Right ventricle myocardium inferior (tissue), 1 donor: ENCODE measurements around the gene PAQR5. TPM values are rescaled to one million over a fixed set of nuclear protein-coding genes. Genes with fewer than 3 reads are reported as not detected.
"Not testable (repeated sequence)": the region's sequence is repeated elsewhere in the genome, so short reads cannot be mapped to it uniquely, and the experiment has no call there.

Experiments
- ATAC-seq: fragments of 200-7000 bp; cut with Tn5 transposase; one replicate; pipeline ENCODE4 v1.9.1; 2020; ENCODE audit warnings: mild to moderate bottlenecking, moderate library complexity
- DNase-seq: peaks from one replicate; pipeline ENCODE4 v3.0.0; 2021; ENCODE audit errors: missing footprints
- intact Hi-C: fragments of 100-400 bp; cut with DNase I; formaldehyde crosslinking; loops from one replicate; pipeline ENCODE4 v1.11.0; 2022
- total RNA-seq: library from RNA; stranded (reverse); fragmentation: NEBNext Ultra II Directional; extraction: Animal tissue kit (Norgen Biotek cat#: 25700); gene quantifications from one replicate; pipeline ENCODE4 v1.2.1, GENCODE V29; 2021
- donor health status: DM: no; HTN: yes; CAD: no; lungs with severe emphysema.

PAQR5 gene
- total RNA-seq, 1 donor from 2014 or later: 1.1 TPM

- intact Hi-C loops, ATAC-seq, DNase-seq: not testable (repeated sequence)
These were observed 40.5 kb downstream of the PAQR5 start for GRCh38 chr15:69339214-69339543.

GRCh38 chr15:69340243-69340900, 41.7 kb downstream of the PAQR5 start:
- DNase-seq: no peak
- intact Hi-C loops: no loop called here
- ATAC-seq: no peak

- intact Hi-C loops: no loop called here
- ATAC-seq: no peak
- no peak for DNase-seq
These were observed 42.6 kb downstream of the PAQR5 start for GRCh38 chr15:69341356-69341755.

DNA sequence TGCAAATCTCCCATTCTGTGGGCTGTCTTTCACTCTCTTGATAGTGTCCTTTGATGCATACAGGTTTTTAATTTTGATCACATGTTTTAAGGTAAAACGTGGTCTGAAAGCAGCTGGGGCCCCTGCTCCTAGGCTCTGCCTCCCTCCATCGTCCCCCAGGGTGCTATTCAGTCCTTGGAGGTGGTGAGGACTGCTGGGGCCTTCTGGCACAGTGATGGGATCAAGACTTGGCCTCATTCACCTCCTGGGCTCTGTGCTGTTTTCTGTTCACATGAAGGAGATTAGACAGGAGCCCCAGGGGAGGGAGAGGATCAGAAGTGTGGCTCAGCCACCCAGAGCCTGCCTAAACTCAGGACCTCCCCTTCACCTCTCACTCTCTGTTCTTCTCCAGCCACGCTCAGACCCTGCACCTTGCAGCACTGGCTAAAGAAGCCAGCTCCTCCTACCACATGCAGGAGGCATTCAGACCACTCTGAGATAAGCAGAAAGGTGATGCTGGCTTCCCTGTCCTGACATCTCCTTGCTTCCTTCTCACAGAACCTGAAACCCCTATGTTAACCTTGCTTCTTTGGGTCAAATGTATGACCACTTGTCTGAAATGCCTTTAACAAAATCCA, 43.9 kb downstream of the PAQR5 start:
- ATAC-seq: no peak
- DNase-seq: no peak
- intact Hi-C loops: no loop called here

GRCh38 chr15:69343133-69343532, 44.4 kb downstream of the PAQR5 start:
- ATAC-seq: no peak
- intact Hi-C loops: no loop called here

GRCh38 chr15:69344238-69344637, 45.5 kb downstream of the PAQR5 start:
- intact Hi-C loops: no loop called here
- DNase-seq (no peak), ATAC-seq (no peak)

More at GRCh38 chr15:69343133-69343532, 44.4 kb downstream of the PAQR5 start:
- no peak for DNase-seq

DNA sequence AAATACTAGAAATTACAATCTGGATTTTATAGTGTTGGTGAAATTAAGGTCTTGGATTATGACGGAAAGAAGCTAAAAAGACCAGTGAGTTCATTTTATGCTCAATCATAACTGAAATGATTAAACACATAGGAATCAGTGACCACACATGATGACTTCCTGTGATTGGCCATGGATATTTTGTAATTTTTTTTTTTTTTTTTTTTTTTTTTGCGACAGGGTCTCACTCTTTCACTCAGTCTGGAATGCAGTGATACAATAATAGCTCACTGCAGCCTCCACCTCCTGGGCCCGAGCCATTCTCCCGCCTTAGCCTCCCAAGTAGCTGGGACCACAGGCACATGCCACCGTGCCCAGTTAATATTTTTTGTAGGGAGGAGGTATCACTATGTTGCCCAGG, 47.4 kb downstream of the PAQR5 start:
- intact Hi-C loops: no loop called here
- DNase-seq: no peak
- no peak for ATAC-seq

GRCh38 chr15:69351333-69351732, 52.6 kb downstream of the PAQR5 start:
- intact Hi-C loops: no loop called here
- DNase-seq (no peak), ATAC-seq (no peak)

DNA sequence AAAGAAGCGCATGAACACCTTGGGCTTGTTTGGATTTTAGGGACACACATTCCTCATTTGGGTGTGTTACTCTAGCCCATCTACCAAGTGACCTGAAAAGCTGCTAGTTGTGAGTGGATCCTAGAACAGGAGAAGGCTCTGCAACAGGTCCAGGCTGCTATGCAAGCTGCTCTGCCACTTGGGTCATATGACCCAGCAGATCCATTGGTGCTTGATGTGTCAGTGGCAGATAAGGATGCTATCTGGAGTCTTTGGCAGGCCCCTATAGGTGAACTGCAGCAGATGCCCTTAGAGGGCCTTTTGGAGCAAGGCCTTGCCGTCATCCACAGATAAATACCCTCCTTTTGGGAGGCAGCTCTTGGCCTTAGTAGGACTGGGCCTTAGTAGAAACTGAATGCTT, 53.2 kb downstream of the PAQR5 start:
- DNase-seq: no peak
- intact Hi-C loops: no loop called here
- no peak for ATAC-seq

DNA sequence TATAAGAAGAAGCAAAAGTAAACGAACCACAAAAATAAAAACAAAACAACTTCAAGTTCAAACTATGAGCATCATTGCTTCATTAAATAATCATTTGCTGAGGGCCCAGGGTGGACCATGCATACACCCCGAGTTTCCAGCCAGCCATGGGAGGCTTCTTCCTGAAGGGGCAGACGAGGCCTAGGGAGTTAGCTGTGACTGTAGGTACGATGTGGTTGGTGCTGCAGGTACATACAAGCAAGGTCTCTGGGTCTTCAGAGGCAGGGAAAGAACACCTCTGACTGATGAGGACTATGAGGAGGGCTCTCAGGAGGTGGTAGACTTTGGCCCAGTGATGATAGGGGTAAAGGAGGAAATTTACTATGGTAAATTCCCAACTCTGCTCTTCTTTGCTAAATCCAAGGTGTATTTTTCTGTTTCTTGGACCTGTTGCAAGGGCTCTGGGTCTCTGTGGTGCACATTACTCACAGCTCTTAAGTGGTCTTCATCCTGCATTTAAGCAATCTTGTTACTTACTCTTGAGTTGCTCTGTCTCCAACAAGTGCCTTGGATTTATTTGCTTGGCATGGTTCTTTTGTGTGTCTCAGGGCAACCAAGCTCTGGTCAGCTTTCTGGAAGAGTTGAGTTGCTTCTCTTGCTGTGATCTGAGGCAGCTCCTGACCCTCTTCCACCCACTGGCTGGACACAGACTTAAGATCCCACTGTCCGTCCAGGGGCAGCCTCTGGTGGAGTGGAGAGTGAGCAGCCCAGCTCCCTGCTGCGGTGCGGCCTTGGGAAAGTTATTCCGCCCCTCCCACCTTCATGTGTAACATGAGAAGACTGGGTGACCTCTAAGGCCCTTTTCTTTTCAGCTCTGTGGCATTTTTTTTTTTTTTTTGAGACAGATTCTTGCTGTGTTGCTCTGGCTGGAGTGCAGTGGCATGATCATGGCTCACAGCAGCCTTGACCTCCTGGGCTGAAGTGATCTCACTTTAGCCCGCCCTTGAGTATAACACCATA, 59.4 kb downstream of the PAQR5 start:
- intact Hi-C loops: no loop called here
- ATAC-seq (no peak), DNase-seq (no peak)

- no peak for DNase-seq
- ATAC-seq: no peak
- intact Hi-C loops: no loop called here
These were observed 60.1 kb downstream of the PAQR5 start for GRCh38 chr15:69358850-69359249.

- ATAC-seq: no peak
- no peak for DNase-seq
- intact Hi-C loops: no loop called here
These were observed 61.0 kb downstream of the PAQR5 start for GRCh38 chr15:69359722-69360121.

DNA sequence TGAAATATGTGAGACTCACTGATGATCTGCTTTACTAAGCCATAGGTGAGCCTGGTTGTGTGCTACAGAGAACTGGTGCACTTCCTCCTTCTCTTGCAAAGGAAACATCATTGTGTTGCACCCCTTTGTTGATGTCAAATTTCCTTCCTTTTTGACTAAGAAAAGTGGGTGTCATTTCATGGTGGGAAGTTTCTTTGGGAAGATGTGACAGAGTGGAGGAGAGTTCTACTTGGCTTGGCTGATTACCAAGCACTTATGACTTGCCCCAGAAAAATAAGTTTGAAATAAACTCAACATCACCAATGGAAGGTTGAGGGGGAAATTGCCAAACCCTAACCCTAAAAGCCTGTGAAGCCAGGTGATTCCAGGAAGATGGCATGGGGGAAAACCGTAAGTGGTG, 61.9 kb downstream of the PAQR5 start:
- ATAC-seq (no peak), DNase-seq (no peak)
- intact Hi-C loops: no loop called here

DNA sequence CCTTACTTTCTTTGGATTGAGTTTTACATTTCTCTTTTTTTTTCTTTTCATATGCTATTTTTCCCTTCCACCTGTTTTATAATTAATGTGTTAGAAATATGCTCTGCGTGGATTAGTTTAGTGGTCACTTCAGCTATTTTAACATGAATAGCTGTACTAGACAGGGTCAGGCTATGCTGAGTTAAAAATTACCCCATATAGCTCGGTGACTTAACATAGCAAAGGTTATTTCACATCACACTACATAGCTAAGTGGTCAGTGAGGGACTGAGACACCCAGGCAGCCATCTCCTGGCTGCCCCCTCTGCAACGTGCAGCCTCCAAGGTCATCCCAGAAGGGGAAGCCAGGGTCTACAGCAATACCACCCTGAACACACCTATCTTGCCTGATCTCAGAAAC, 68.5 kb downstream of the PAQR5 start:
- no peak for DNase-seq
- ATAC-seq: no peak
- intact Hi-C loops: no loop called here

DNA sequence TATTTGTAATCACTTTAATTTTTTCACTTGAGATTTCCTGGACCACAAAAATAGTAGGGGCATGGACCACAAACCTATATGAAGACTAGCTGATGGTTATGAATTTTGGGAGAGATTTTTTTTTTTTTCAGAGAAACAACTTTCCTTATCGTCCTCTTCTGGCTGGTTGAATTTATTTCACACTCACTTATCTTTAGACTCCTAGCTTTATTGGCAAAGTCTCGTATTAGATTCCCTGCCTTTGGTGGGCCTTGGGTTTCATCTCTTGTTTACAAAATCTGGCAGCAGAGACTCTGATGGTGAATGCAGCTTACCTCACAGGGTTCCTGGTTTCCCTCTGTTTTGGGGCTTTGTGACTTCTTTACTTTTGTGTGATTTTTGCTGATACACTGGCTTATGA, 70.9 kb downstream of the PAQR5 start:
- DNase-seq: no peak
- intact Hi-C loops: no loop called here
- no peak for ATAC-seq

DNA sequence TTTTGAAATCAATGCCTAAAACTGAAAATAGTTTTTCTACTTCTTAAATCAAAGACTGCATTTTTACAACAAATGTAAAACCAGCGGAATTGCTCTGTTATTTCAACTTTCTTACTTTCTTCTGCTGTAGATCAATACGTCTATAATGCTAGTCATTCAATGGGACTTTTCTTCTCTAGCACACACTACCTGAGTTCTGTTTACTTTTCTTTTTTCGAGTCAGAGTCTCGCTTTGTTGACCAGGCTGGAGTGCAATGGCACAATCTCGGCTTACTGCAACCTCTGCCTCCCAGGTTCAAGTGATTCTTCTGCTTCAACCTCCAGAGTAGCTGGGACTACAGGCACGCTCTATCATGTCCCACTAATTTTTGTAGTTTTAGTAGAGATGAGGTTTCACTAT, 74.7 kb downstream of the PAQR5 start:
- DNase-seq: no peak
- no peak for ATAC-seq
- intact Hi-C loops: no loop called here

GRCh38 chr15:69375151-69375790, 76.6 kb downstream of the PAQR5 start:
- no peak for DNase-seq
- intact Hi-C loops: no loop called here
- no peak for ATAC-seq

DNA sequence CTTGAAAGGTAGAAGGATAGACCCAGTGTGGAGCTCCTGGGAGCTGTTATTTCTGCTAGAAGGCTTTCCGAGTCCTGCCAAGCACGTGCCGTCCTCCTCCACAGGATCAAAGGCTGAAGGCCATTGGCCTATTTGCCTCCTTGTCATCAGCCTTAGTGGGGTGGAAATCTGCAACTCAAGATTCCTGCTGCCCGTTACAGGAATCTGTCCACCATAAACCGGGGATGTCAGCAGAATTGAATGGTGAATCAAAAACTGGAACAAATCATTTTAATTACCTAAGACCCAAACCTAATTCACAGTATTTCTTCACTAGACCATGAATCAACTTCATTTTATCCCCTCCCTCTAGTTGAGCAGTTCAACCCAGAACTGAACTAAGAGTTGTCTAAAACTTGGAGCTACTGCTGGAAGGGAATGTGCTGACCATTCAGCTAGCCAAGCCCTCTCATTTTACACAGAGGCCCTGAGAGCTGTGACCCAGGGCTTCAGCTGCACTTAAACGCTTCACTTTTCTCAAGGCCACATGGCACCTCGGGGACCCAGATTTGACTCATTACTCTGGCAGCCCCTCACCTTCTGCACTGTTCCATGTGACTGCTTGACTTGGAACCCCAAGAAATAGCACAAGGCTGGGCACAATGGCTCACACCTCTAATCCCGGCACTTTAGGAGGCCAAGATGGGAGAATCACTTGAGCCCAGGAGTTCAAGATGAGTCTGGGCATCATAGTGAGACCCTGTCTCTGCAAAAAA, 78.7 kb downstream of the PAQR5 start:
- ATAC-seq (no peak), DNase-seq (no peak)
- intact Hi-C loops: no loop called here
